Hepatocyte (in vitro differentiated cells): ENCODE results near the gene SGMS2. TPM values are rescaled to one million over a fixed set of nuclear protein-coding genes. Genes with fewer than 3 reads are reported as not detected.
A peak's percentile ranks its signal among the peaks of the same experiment; 100 is the strongest.

Source experiments
- DNase-seq: peaks from one replicate; pipeline ENCODE4 v3.0.0-alpha.2; 2016; ENCODE audit warnings: low spot score
- H2AFZ ChIP-seq: fragments of 200-600 bp; sonication (generic); 2 replicates; pipeline ENCODE4 v1.6.0; 2016; ENCODE audit warnings: antibody characterized with exemption, mild to moderate bottlenecking
- H3K27ac ChIP-seq: fragments of 200-600 bp; sonication (generic); 2 replicates; pipeline ENCODE4 v1.5.1; 2016; ENCODE audit warnings: mild to moderate bottlenecking
- H3K27me3 ChIP-seq: fragments of 200-600 bp; sonication (generic); 2 replicates; pipeline ENCODE4 v1.6.1; 2016
- H3K36me3 ChIP-seq: fragments of 200-600 bp; sonication (generic); replicated peaks from 2 replicates; pipeline ENCODE4 v1.5.1; 2016; ENCODE audit warnings: low read depth; ENCODE audit not compliant: insufficient read depth
- H3K4me1 ChIP-seq: fragments of 200-600 bp; sonication (generic); 2 replicates; pipeline ENCODE4 v1.5.1; 2016; ENCODE audit warnings: mild to moderate bottlenecking, moderate library complexity; ENCODE audit not compliant: insufficient read depth
- H3K4me2 ChIP-seq: fragments of 200-600 bp; sonication (generic); 2 replicates; pipeline ENCODE4 v1.6.0; 2016
- H3K4me3 ChIP-seq: fragments of 200-600 bp; sonication (generic); 2 replicates; pipeline ENCODE4 v1.5.1; 2016; ENCODE audit warnings: mild to moderate bottlenecking
- H3K79me2 ChIP-seq: fragments of 200-600 bp; sonication (generic); 2 replicates; pipeline ENCODE4 v1.6.0; 2017; ENCODE audit warnings: mild to moderate bottlenecking
- H3K9me2 ChIP-seq: fragments of 200-600 bp; sonication (generic); replicated peaks from 2 replicates; pipeline ENCODE4 v1.6.0; 2017; ENCODE audit warnings: mild to moderate bottlenecking; ENCODE audit not compliant: insufficient read depth
- H3K9me3 ChIP-seq: fragments of 200-600 bp; sonication (generic); 2 replicates; pipeline ENCODE4 v1.5.1; 2016; ENCODE audit warnings: low read depth, mild to moderate bottlenecking
- H4K20me1 ChIP-seq: fragments of 200-600 bp; sonication (generic); 2 replicates; pipeline ENCODE4 v1.6.0; 2016; ENCODE audit warnings: mild to moderate bottlenecking; ENCODE audit not compliant: insufficient read depth, poor library complexity, severe bottlenecking
- EZH2 ChIP-seq: fragments of 200-600 bp; sonication (generic); IDR thresholded peaks from 2 replicates; pipeline ENCODE4 v1.6.1; 2016; ENCODE audit warnings: antibody characterized with exemption, mild to moderate bottlenecking, borderline replicate concordance
- EZH2phosphoT487 ChIP-seq: fragments of 200-600 bp; sonication (generic); IDR thresholded peaks from one replicate; pipeline ENCODE4 v1.6.1; 2018; ENCODE audit warnings: antibody characterized with exemption, mild to moderate bottlenecking, low read depth, moderate library complexity; ENCODE audit not compliant: unreplicated experiment, severe bottlenecking
- WGBS: methylation state at CpG from one replicate; pipeline ENCODE4 v1.1.6; 2016; ENCODE audit warnings: low lambda C conversion rate; ENCODE audit errors: missing lambda C conversion rate; 5-methylcytosine and 5-hydroxymethylcytosine counted together
- polyA plus RNA-seq: library from polyadenylated mRNA; unstranded; fragments of >200 nt; fragmentation: Nextera tagmentation; extraction: Ambion mirVana; gene quantifications from 2 replicates; pipeline ENCODE4 v1.2.1, GENCODE V29; 2016
- total RNA-seq: library from RNA; depleted of rRNA; stranded (reverse); fragments of >200 nt; gene quantifications from 2 replicates; pipeline ENCODE4 v1.2.3, GENCODE V29; 2014
- TF ChIP-seq, protein P1 (sequence below): fragments of 200-600 bp; sonication (generic); IDR thresholded peaks from 2 replicates; pipeline ENCODE4 v1.5.1; 2016; ENCODE audit warnings: antibody characterized with exemption, mild to moderate bottlenecking; ENCODE audit not compliant: poor library complexity

SGMS2 gene
- total and polyA plus RNA-seq, 2 experiments from 2014 or later = 33.1 to 75.7 TPM

GRCh38 chr4:107888237-107888636 lies 63.5 kb downstream of the SGMS2 start:
- no peaks in the 10 kb centered on the region for H3K27me3 ChIP-seq
- peaks cover 19% of the 10 kb centered on the region for H3K9me3 ChIP-seq
- TF ChIP-seq, protein P1, sequence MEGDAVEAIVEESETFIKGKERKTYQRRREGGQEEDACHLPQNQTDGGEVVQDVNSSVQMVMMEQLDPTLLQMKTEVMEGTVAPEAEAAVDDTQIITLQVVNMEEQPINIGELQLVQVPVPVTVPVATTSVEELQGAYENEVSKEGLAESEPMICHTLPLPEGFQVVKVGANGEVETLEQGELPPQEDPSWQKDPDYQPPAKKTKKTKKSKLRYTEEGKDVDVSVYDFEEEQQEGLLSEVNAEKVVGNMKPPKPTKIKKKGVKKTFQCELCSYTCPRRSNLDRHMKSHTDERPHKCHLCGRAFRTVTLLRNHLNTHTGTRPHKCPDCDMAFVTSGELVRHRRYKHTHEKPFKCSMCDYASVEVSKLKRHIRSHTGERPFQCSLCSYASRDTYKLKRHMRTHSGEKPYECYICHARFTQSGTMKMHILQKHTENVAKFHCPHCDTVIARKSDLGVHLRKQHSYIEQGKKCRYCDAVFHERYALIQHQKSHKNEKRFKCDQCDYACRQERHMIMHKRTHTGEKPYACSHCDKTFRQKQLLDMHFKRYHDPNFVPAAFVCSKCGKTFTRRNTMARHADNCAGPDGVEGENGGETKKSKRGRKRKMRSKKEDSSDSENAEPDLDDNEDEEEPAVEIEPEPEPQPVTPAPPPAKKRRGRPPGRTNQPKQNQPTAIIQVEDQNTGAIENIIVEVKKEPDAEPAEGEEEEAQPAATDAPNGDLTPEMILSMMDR = no peak
- TF ChIP-seq EZH2phosphoT487 (no peak), EZH2 (no peak)
- no peak overlapping the region for H3K4me3 ChIP-seq
- no peaks in the 10 kb centered on the region for H3K4me1 ChIP-seq
- no peaks in the 10 kb centered on the region for H3K9me2 ChIP-seq
- no peaks in the 10 kb centered on the region for H4K20me1 ChIP-seq
- DNase-seq = no peak
- WGBS = 56% methylated on average over 2 of the region's 2 CpGs
- no peaks in the 10 kb centered on the region for H3K79me2 ChIP-seq
- H3K4me2 ChIP-seq = no peak overlapping the region
- no peak overlapping the region for H2AFZ ChIP-seq
- no peak overlapping the region for H3K27ac ChIP-seq
- no peaks in the 10 kb centered on the region for H3K36me3 ChIP-seq

GRCh38 chr4:107890779-107891178 lies 66.0 kb downstream of the SGMS2 start:
- H3K4me3 ChIP-seq = no peak overlapping the region
- H3K4me1 ChIP-seq = peaks cover 5% of the 10 kb centered on the region
- no peak overlapping the region for H2AFZ ChIP-seq
- H3K27ac ChIP-seq = no peak overlapping the region
- no peaks in the 10 kb centered on the region for H3K9me2 ChIP-seq
- no peaks in the 10 kb centered on the region for H3K79me2 ChIP-seq
- peaks cover 19% of the 10 kb centered on the region for H3K9me3 ChIP-seq
- H4K20me1 ChIP-seq = no peaks in the 10 kb centered on the region
- WGBS = 94% methylated on average over 2 of the region's 2 CpGs
- no peak for TF ChIP-seq EZH2phosphoT487
- no peaks in the 10 kb centered on the region for H3K36me3 ChIP-seq
- DNase-seq = no peak
- no peaks in the 10 kb centered on the region for H3K27me3 ChIP-seq
- no peak overlapping the region for H3K4me2 ChIP-seq

GRCh38 chr4:107891299-107891698 lies 66.6 kb downstream of the SGMS2 start:
- Histone ChIP-seq H3K36me3 (no peaks in the 10 kb centered on the region), H3K4me3 (no peak overlapping the region), H3K4me1 (peaks cover 7% of the 10 kb centered on the region), H2AFZ (no peak overlapping the region), H3K9me2 (no peaks in the 10 kb centered on the region), H3K27ac (no peak overlapping the region), H3K79me2 (no peaks in the 10 kb centered on the region), H4K20me1 (no peaks in the 10 kb centered on the region), H3K9me3 (peaks cover 19% of the 10 kb centered on the region), H3K27me3 (no peaks in the 10 kb centered on the region), H3K4me2 (no peak overlapping the region)
- TF ChIP-seq, protein P1 = no peak
- TF ChIP-seq EZH2 (no peak), EZH2phosphoT487 (no peak)
- DNase-seq = no peak

GRCh38 chr4:107893171-107894137 lies 68.7 kb downstream of the SGMS2 start:
- Histone ChIP-seq H3K9me3 (peaks cover 11% of the 10 kb centered on the region), H3K27ac (peak overlapping the region; percentile 11), H4K20me1 (no peaks in the 10 kb centered on the region), H2AFZ (no peak overlapping the region), H3K4me3 (no peak overlapping the region), H3K9me2 (no peaks in the 10 kb centered on the region), H3K4me1 (peaks cover 7% of the 10 kb centered on the region), H3K27me3 (no peaks in the 10 kb centered on the region), H3K36me3 (no peaks in the 10 kb centered on the region), H3K79me2 (no peaks in the 10 kb centered on the region), H3K4me2 (no peak overlapping the region)
- TF ChIP-seq, protein P1 = no peak
- TF ChIP-seq EZH2phosphoT487 = no peak
- no peak for TF ChIP-seq EZH2
- DNase-seq = no peak
- WGBS = 70% methylated on average over 4 of the region's 4 CpGs
